H9 (cell line): ENCODE results near the gene KIF13A. TPM values are rescaled to one million over a fixed set of nuclear protein-coding genes. Genes with fewer than 3 reads are reported as not detected.

Experiments
- DNase-seq: peaks from one replicate; pipeline ENCODE4 v3.0.0-alpha.2; 2017
- H2AFZ ChIP-seq: one replicate; pipeline ENCODE4 v1.6.1; 2013; ENCODE audit warnings: mild to moderate bottlenecking, low read length, control low read depth, moderate library complexity
- H2AK5ac ChIP-seq: 2 replicates; pipeline ENCODE4 v1.6.1; 2013; ENCODE audit warnings: low read length, control low read depth, mixed read lengths; ENCODE audit not compliant: insufficient read length
- H2BK120ac ChIP-seq: one replicate; pipeline ENCODE4 v1.6.1; 2013; ENCODE audit warnings: low read depth, mild to moderate bottlenecking, low read length, control low read depth, inconsistent platforms; ENCODE audit not compliant: poor library complexity, severe bottlenecking
- H2BK12ac ChIP-seq: 2 replicates; pipeline ENCODE4 v1.6.1; 2013; ENCODE audit warnings: low read length, control low read depth, mixed read lengths, low read depth; ENCODE audit not compliant: insufficient read length
- H2BK15ac ChIP-seq: 2 replicates; pipeline ENCODE4 v1.6.1; 2013; ENCODE audit warnings: low read depth, low read length, control low read depth
- H2BK20ac ChIP-seq: one replicate; pipeline ENCODE4 v1.6.1; 2013; ENCODE audit warnings: low read depth, mild to moderate bottlenecking, low read length, control low read depth, inconsistent platforms; ENCODE audit not compliant: poor library complexity, severe bottlenecking
- H2BK5ac ChIP-seq: 2 replicates; pipeline ENCODE4 v1.6.1; 2013; ENCODE audit warnings: low read length, control low read depth, mixed read lengths; ENCODE audit not compliant: insufficient read length
- H3K14ac ChIP-seq: 2 replicates; pipeline ENCODE4 v1.6.1; 2013; ENCODE audit warnings: low read length, control low read depth; ENCODE audit not compliant: insufficient read depth
- H3K18ac ChIP-seq: 2 replicates; pipeline ENCODE4 v1.6.1; 2013; ENCODE audit warnings: low read depth, mild to moderate bottlenecking, mixed read lengths, low read length, control low read depth; ENCODE audit not compliant: insufficient read length
- H3K23ac ChIP-seq: 2 replicates; pipeline ENCODE4 v1.6.1; 2013; ENCODE audit warnings: low read length, control low read depth, mixed read lengths, low read depth; ENCODE audit not compliant: insufficient read length
- H3K23me2 ChIP-seq: 2 replicates; pipeline ENCODE4 v1.6.1; 2013; ENCODE audit warnings: low read depth, mild to moderate bottlenecking, mixed read lengths, low read length, control low read depth; ENCODE audit not compliant: insufficient read length, poor library complexity, severe bottlenecking
- H3K27ac ChIP-seq: 2 replicates; pipeline ENCODE4 v1.5.1; 2013; ENCODE audit warnings: low read length, control low read depth, mixed read lengths, low read depth; ENCODE audit not compliant: insufficient read length
- H3K27me3 ChIP-seq: 2 replicates; pipeline ENCODE4 v1.6.1; 2013; ENCODE audit warnings: low read length, control low read depth, inconsistent platforms; ENCODE audit not compliant: insufficient read depth
- H3K4ac ChIP-seq: 2 replicates; pipeline ENCODE4 v1.6.1; 2013; ENCODE audit warnings: low read depth, mild to moderate bottlenecking, control low read depth, inconsistent platforms, low read length, moderate library complexity
- H3K4me1 ChIP-seq: 2 replicates; pipeline ENCODE4 v1.6.1; 2013; ENCODE audit warnings: low read length, control low read depth, inconsistent platforms; ENCODE audit not compliant: insufficient read depth
- H3K4me2 ChIP-seq: 2 replicates; pipeline ENCODE4 v1.6.1; 2013; ENCODE audit warnings: low read length, control low read depth, mixed read lengths; ENCODE audit not compliant: insufficient read length, insufficient read depth
- H3K56ac ChIP-seq: 2 replicates; pipeline ENCODE4 v1.6.1; 2013; ENCODE audit warnings: low read depth, mild to moderate bottlenecking, mixed read lengths, low read length, control low read depth; ENCODE audit not compliant: insufficient read length
- H3K79me1 ChIP-seq: 2 replicates; pipeline ENCODE4 v1.6.1; 2013; ENCODE audit warnings: low read depth, mild to moderate bottlenecking, moderate library complexity, low read length, control low read depth, inconsistent platforms; ENCODE audit not compliant: insufficient read depth, poor library complexity, severe bottlenecking
- H3K79me2 ChIP-seq: 2 replicates; pipeline ENCODE4 v1.6.1; 2013; ENCODE audit warnings: low read length, control low read depth, inconsistent platforms; ENCODE audit not compliant: insufficient read depth
- H3K9ac ChIP-seq: 2 replicates; pipeline ENCODE4 v1.6.1; 2013; ENCODE audit warnings: low read length, control low read depth, mixed read lengths; ENCODE audit not compliant: insufficient read length; ENCODE audit errors: extremely low read depth
- H3K9me3 ChIP-seq: one replicate; pipeline ENCODE4 v1.6.1; 2013; ENCODE audit warnings: low read depth, low read length, inconsistent platforms; ENCODE audit not compliant: control insufficient read depth
- H3T11ph ChIP-seq: one replicate; pipeline ENCODE4 v1.6.1; 2013; ENCODE audit warnings: mild to moderate bottlenecking, low read length, control low read depth, inconsistent platforms
- H4K20me1 ChIP-seq: one replicate; pipeline ENCODE4 v1.6.1; 2013; ENCODE audit not compliant: control insufficient read depth, insufficient read length, insufficient read depth
- H4K5ac ChIP-seq: 2 replicates; pipeline ENCODE4 v1.6.1; 2013; ENCODE audit warnings: low read depth, mild to moderate bottlenecking, mixed read lengths, low read length, control low read depth; ENCODE audit not compliant: insufficient read length
- H4K8ac ChIP-seq: replicated peaks from 2 replicates; pipeline ENCODE4 v1.6.1; 2013; ENCODE audit warnings: low read length, control low read depth, mixed read lengths, low read depth; ENCODE audit not compliant: insufficient read length
- H4K91ac ChIP-seq: 2 replicates; pipeline ENCODE4 v1.6.1; 2013; ENCODE audit warnings: low read depth, mild to moderate bottlenecking, moderate library complexity, mixed read lengths, low read length, control low read depth; ENCODE audit not compliant: insufficient read length
- H3K27ac Mint-ChIP-seq, 3 experiments: 2 replicates in 2 of 3; 3 replicates in 1 of 3; pipeline ENCODE4 v1.8.0; 2020 to 2021; ENCODE audit warnings: mixed read lengths in 3 of 3, mild to moderate bottlenecking in 1 of 3, moderate library complexity in 1 of 3
- H3K27me3 Mint-ChIP-seq: 2 replicates; pipeline ENCODE4 v1.8.0; 2021; ENCODE audit warnings: low read depth, mild to moderate bottlenecking, moderate library complexity, mixed read lengths
- H3K36me3 Mint-ChIP-seq, 3 experiments: 2 replicates in 2 of 3; 3 replicates in 1 of 3; pipeline ENCODE4 v1.8.0; 2020 to 2021; ENCODE audit warnings: low read depth in 3 of 3, mixed read lengths in 3 of 3; ENCODE audit not compliant: insufficient read depth in 1 of 3
- H3K4me1 Mint-ChIP-seq, 2 experiments: 2 replicates each; pipeline ENCODE4 v1.8.0; 2020; ENCODE audit warnings: mixed read lengths in 2 of 2
- H3K4me3 Mint-ChIP-seq, 2 experiments: 2 replicates in 1 of 2; 3 replicates in 1 of 2; pipeline ENCODE4 v1.8.0; 2020 to 2021; ENCODE audit warnings: mild to moderate bottlenecking in 2 of 2, mixed read lengths in 2 of 2, moderate library complexity in 1 of 2
- H3K9me3 Mint-ChIP-seq, 2 experiments: 2 replicates in 1 of 2; 3 replicates in 1 of 2; pipeline ENCODE4 v1.8.0; 2020; ENCODE audit warnings: mild to moderate bottlenecking in 2 of 2, mixed read lengths in 2 of 2, moderate library complexity in 1 of 2
- CTCF ChIP-seq: fragments of 200-600 bp; sonication (generic); conservative IDR thresholded peaks from 3 replicates; pipeline ENCODE4 v1.8.0; 2021; ENCODE audit warnings: antibody characterized with exemption, mild to moderate bottlenecking
- WGBS: extraction: QIAGEN DNeasy Blood & Tissue Kit; methylation state at CpG from one replicate; pipeline ENCODE4 v1.1.7; 2013; ENCODE audit warnings: missing lambda C conversion rate, low lambda C conversion rate, mixed read lengths; ENCODE audit not compliant: insufficient read length; ENCODE audit errors: extremely low coverage; 5-methylcytosine and 5-hydroxymethylcytosine counted together
- total RNA-seq: library from RNA; stranded (reverse); gene quantifications from 2 replicates; pipeline ENCODE4 v1.2.1, GENCODE V29; 2021

Gene KIF13A
- total RNA-seq, 1 experiment from 2014 or later = 38.2 TPM

GRCh38 chr6:17719323-17720041 is 268.0 kb downstream of the KIF13A start:
- Histone ChIP-seq H3K4me2 (no peak overlapping the region), H2BK5ac (no peak overlapping the region), H3K79me2 (no peaks in the 10 kb centered on the region), H4K8ac (no peak overlapping the region), H3T11ph (no peak overlapping the region), H3K4ac (no peak overlapping the region), H4K20me1 (no peaks in the 10 kb centered on the region), H3K9ac (no peak overlapping the region), H2BK20ac (no peak overlapping the region), H3K56ac (no peak overlapping the region), H2BK12ac (no peak overlapping the region), H3K18ac (no peak overlapping the region), H3K14ac (no peak overlapping the region), H3K23ac (no peak overlapping the region), H3K9me3 (no peaks in the 10 kb centered on the region), H2AK5ac (no peak overlapping the region), H2BK120ac (no peak overlapping the region), H4K91ac (no peak overlapping the region), H4K5ac (no peak overlapping the region), H3K27me3 (no peaks in the 10 kb centered on the region), H2AFZ (no peak overlapping the region), H3K23me2 (no peaks in the 10 kb centered on the region), H3K4me1 (no peaks in the 10 kb centered on the region; the same call in 1 of the 2 replicates), H3K79me1 (no peaks in the 10 kb centered on the region), H2BK15ac (no peak overlapping the region), H3K27ac (no peak overlapping the region)
- no peak overlapping the region for H3K27ac Mint-ChIP-seq
- TF ChIP-seq CTCF = no peak
- no peaks in the 10 kb centered on the region; the same call in 1 of the 2 replicates for H3K27me3 Mint-ChIP-seq
- H3K4me1 Mint-ChIP-seq = peaks cover 10 to 14% of the 10 kb centered on the region in 2 experiments
- H3K36me3 Mint-ChIP-seq = no peaks in the 10 kb centered on the region
- DNase-seq = no peak
- H3K4me3 Mint-ChIP-seq = no peak overlapping the region
- no CpG with 5 or more reads among the region's 3 CpGs for WGBS
- no peaks in the 10 kb centered on the region for H3K9me3 Mint-ChIP-seq
